IMR-90 (cell line): ENCODE results near the gene INO80E. TPM values are rescaled to one million over a fixed set of nuclear protein-coding genes. Genes with fewer than 3 reads are reported as not detected.

Experiments used
- ATAC-seq: fragments of 200-7000 bp; cut with Tn5 transposase; 2 replicates; pipeline ENCODE4 v1.9.1; 2020; ENCODE audit warnings: low read depth, mild to moderate bottlenecking, moderate library complexity
- BruUV-seq: library from RNA; stranded (reverse); fragments of 400-500 nt; replicated peaks from 2 replicates; lab custom pipeline; 2021; lab: Mats Ljungman, UMichigan
- CTCF ChIA-PET: fragments of 300-600 bp; formaldehyde crosslinking; extraction: SDS; loops from one replicate; lab custom pipeline; 2021; ENCODE audit warnings: antibody characterized with exemption; lab: Yijun Ruan, JAX
- POLR2A ChIA-PET: fragments of 300-600 bp; sonication (Branson Sonifier 250); formaldehyde crosslinking; loops from one replicate; lab custom pipeline; 2022; ENCODE audit warnings: antibody characterized with exemption; ENCODE audit not compliant: unreplicated experiment; lab: Charles Lee
- DNase-seq: peaks from one replicate; pipeline ENCODE4 v3.0.0; 2013
- H2AFZ ChIP-seq: replicated peaks from 2 replicates; pipeline ENCODE3; 2013; ENCODE audit warnings: low read length, mild to moderate bottlenecking; ENCODE audit not compliant: poor library complexity
- H2AK5ac ChIP-seq: 2 replicates; pipeline ENCODE4 v1.6.1; 2013; ENCODE audit warnings: low read depth, low read length, inconsistent platforms
- H2AK9ac ChIP-seq: replicated peaks from 2 replicates; pipeline ENCODE3; 2013; ENCODE audit warnings: mild to moderate bottlenecking, low read depth, low read length, moderate library complexity; ENCODE audit not compliant: poor library complexity
- H2BK120ac ChIP-seq: 2 replicates; pipeline ENCODE4 v1.6.1; 2013; ENCODE audit warnings: low read depth, low read length, inconsistent platforms
- H2BK15ac ChIP-seq: 3 replicates; pipeline ENCODE4 v1.6.1; 2013; ENCODE audit warnings: low read depth, low read length, inconsistent platforms
- H2BK20ac ChIP-seq: 2 replicates; pipeline ENCODE4 v1.6.1; 2013; ENCODE audit warnings: low read depth, mild to moderate bottlenecking, inconsistent platforms, low read length, moderate library complexity
- H2BK5ac ChIP-seq: 2 replicates; pipeline ENCODE4 v1.6.1; 2013; ENCODE audit warnings: mild to moderate bottlenecking, low read depth, low read length, inconsistent platforms; ENCODE audit not compliant: poor library complexity, severe bottlenecking
- H3K14ac ChIP-seq: replicated peaks from 2 replicates; pipeline ENCODE4 v1.6.1; 2013; ENCODE audit warnings: low read depth, low read length, inconsistent platforms
- H3K18ac ChIP-seq: 2 replicates; pipeline ENCODE4 v1.6.1; 2013; ENCODE audit warnings: low read depth, low read length, control low read depth
- H3K23ac ChIP-seq: 2 replicates; pipeline ENCODE4 v1.6.1; 2013; ENCODE audit warnings: low read depth, low read length, inconsistent platforms
- H3K27ac ChIP-seq: 2 replicates; pipeline ENCODE4 v1.5.1; 2013; ENCODE audit warnings: mild to moderate bottlenecking, control low read depth, low read length; ENCODE audit not compliant: insufficient read depth
- H3K27me3 ChIP-seq: 2 replicates; pipeline ENCODE4 v1.6.1; 2013; ENCODE audit warnings: low read length; ENCODE audit not compliant: control insufficient read depth, insufficient read depth
- H3K36me3 ChIP-seq: 2 replicates; pipeline ENCODE4 v1.6.1; 2013; ENCODE audit warnings: low read length, mixed read lengths; ENCODE audit not compliant: control insufficient read depth, insufficient read depth
- H3K4ac ChIP-seq: 2 replicates; pipeline ENCODE4 v1.6.1; 2013; ENCODE audit warnings: low read depth, low read length, inconsistent platforms
- H3K4me1 ChIP-seq: 2 replicates; pipeline ENCODE4 v1.6.1; 2013; ENCODE audit warnings: low read length, mixed read lengths; ENCODE audit not compliant: control insufficient read depth, insufficient read depth
- H3K4me2 ChIP-seq: 2 replicates; pipeline ENCODE4 v1.6.1; 2013; ENCODE audit warnings: low read depth, mild to moderate bottlenecking, control low read depth, low read length, moderate library complexity
- H3K4me3 ChIP-seq: 2 replicates; pipeline ENCODE4 v1.5.1; 2013; ENCODE audit warnings: low read depth, mild to moderate bottlenecking, control low read depth, low read length, moderate library complexity; ENCODE audit not compliant: insufficient read depth
- H3K56ac ChIP-seq: 2 replicates; pipeline ENCODE4 v1.6.1; 2013; ENCODE audit warnings: low read length, inconsistent platforms; ENCODE audit not compliant: insufficient read depth; ENCODE audit errors: extremely low read depth
- H3K79me1 ChIP-seq, 2 experiments: 2 replicates each; pipeline ENCODE4 v1.6.1; 2013; ENCODE audit warnings: low read length in 2 of 2, inconsistent platforms in 1 of 2, low read depth in 1 of 2
- H3K9ac ChIP-seq: 2 replicates; pipeline ENCODE4 v1.6.1; 2013; ENCODE audit warnings: low read depth, low read length, control low read depth
- H3K9me1 ChIP-seq: 2 replicates; pipeline ENCODE4 v1.6.1; 2013; ENCODE audit warnings: low read length, inconsistent platforms; ENCODE audit not compliant: insufficient read depth
- H3K9me3 ChIP-seq: 2 replicates; pipeline ENCODE4 v1.6.1; 2013; ENCODE audit warnings: low read length; ENCODE audit not compliant: control insufficient read depth, insufficient read depth
- H4K20me1 ChIP-seq: 2 replicates; pipeline ENCODE4 v1.6.1; 2013; ENCODE audit warnings: low read length, inconsistent platforms; ENCODE audit not compliant: insufficient read depth
- H4K5ac ChIP-seq: 2 replicates; pipeline ENCODE4 v1.6.1; 2013; ENCODE audit warnings: mild to moderate bottlenecking, low read depth, low read length, control low read depth
- H4K8ac ChIP-seq, 2 experiments: 2 replicates each; pipeline ENCODE4 v1.6.1; 2013; ENCODE audit warnings: low read depth in 2 of 2, low read length in 2 of 2, control low read depth in 1 of 2, inconsistent platforms in 1 of 2
- H4K91ac ChIP-seq: 2 replicates; pipeline ENCODE4 v1.6.1; 2013; ENCODE audit warnings: low read depth, low read length, inconsistent platforms; ENCODE audit not compliant: insufficient read depth
- BHLHE40 ChIP-seq: fragments of 150-350 bp; IDR thresholded peaks from 2 replicates; pipeline ENCODE4 v1.6.1; 2016; ENCODE audit warnings: mild to moderate bottlenecking, low read depth, low read length
- CEBPB ChIP-seq: IDR thresholded peaks from 2 replicates; pipeline ENCODE4 v1.6.1; 2012; ENCODE audit warnings: low read depth, low read length, improper control_type of control experiment
- CHD1 ChIP-seq: IDR thresholded peaks from 2 replicates; pipeline ENCODE4 v1.6.1; 2012; ENCODE audit warnings: low read depth, low read length, improper control_type of control experiment
- FOS ChIP-seq: fragments of 150-350 bp; IDR thresholded peaks from 2 replicates; pipeline ENCODE4 v1.6.1; 2016; ENCODE audit warnings: low read depth, low read length
- MAFK ChIP-seq: IDR thresholded peaks from 2 replicates; pipeline ENCODE4 v1.6.1; 2012; ENCODE audit warnings: low read depth, low read length, improper control_type of control experiment
- MAZ ChIP-seq: IDR thresholded peaks from 2 replicates; pipeline ENCODE4 v1.6.1; 2012; ENCODE audit warnings: low read depth, mild to moderate bottlenecking, low read length, improper control_type of control experiment, moderate library complexity, borderline replicate concordance
- MXI1 ChIP-seq: IDR thresholded peaks from 2 replicates; pipeline ENCODE4 v1.6.1; 2012; ENCODE audit warnings: low read depth, mild to moderate bottlenecking, low read length, moderate library complexity, borderline replicate concordance
- NFE2L2 ChIP-seq: fragments of 150-350 bp; IDR thresholded peaks from 2 replicates; pipeline ENCODE4 v1.6.1; 2016; ENCODE audit warnings: low read depth, mild to moderate bottlenecking, low read length
- POLR2A ChIP-seq: IDR thresholded peaks from 2 replicates; pipeline ENCODE4 v1.6.1; 2012; ENCODE audit warnings: mild to moderate bottlenecking, low read depth, low read length
- RAD21 ChIP-seq: IDR thresholded peaks from 2 replicates; pipeline ENCODE4 v1.6.1; 2012; ENCODE audit warnings: low read length, improper control_type of control experiment
- RCOR1 ChIP-seq: IDR thresholded peaks from 2 replicates; pipeline ENCODE4 v1.6.1; 2012; ENCODE audit warnings: mild to moderate bottlenecking, low read length, improper control_type of control experiment; ENCODE audit not compliant: insufficient replicate concordance
- RFX5 ChIP-seq: IDR thresholded peaks from 2 replicates; pipeline ENCODE4 v1.8.0; 2012; ENCODE audit warnings: low read depth, mild to moderate bottlenecking, low read length, moderate library complexity
- SMC3 ChIP-seq: fragments of 150-350 bp; IDR thresholded peaks from 2 replicates; pipeline ENCODE4 v1.6.1; 2016; ENCODE audit warnings: low read depth, mild to moderate bottlenecking, antibody characterized with exemption, low read length, moderate library complexity
- WGBS, 2 experiments: methylation state at CpG; one replicate each; pipeline versions ENCODE4 v1.1.5 to v1.1.7; 2013; ENCODE audit warnings: missing lambda C conversion rate in 2 of 2; ENCODE audit not compliant: insufficient read length in 1 of 2; ENCODE audit errors: extremely low coverage in 2 of 2; 5-methylcytosine and 5-hydroxymethylcytosine counted together
- dilution Hi-C: fragments of 300-500 bp; cut with HindIII; formaldehyde crosslinking; loops from one replicate; pipeline ENCODE4 v1.14.3; 2018; ENCODE audit warnings: low sequenced_read_pairs; ENCODE audit not compliant: unreplicated experiment
- in situ Hi-C: fragments of 300-500 bp; cut with MboI; formaldehyde crosslinking; loops from 3 replicates; pipeline ENCODE4 v1.14.3; 2019; ENCODE audit warnings: low sequenced_read_pairs, inconsistent platforms, mixed read lengths
- intact Hi-C: fragments of 100-400 bp; cut with micrococcal nuclease; formaldehyde crosslinking; loops from 2 replicates; pipeline ENCODE4 v1.10.0; 2022
- polyA plus RNA-seq, 3 experiments: library from polyadenylated mRNA; depleted of rRNA; stranded (reverse); fragments of >200 nt; gene quantifications; 2 replicates each; pipeline ENCODE4 v1.2.3, GENCODE V29; 2012; ENCODE audit warnings: low replicate concordance in 1 of 3
- total RNA-seq: library from RNA; depleted of rRNA; stranded (reverse); fragments of >200 nt; gene quantifications from 2 replicates; pipeline ENCODE4 v1.2.3, GENCODE V29; 2012
- TF ChIP-seq, protein P1 (sequence below): fragments of 150-350 bp; IDR thresholded peaks from 2 replicates; pipeline ENCODE4 v1.6.1; 2016; ENCODE audit warnings: low read depth, mild to moderate bottlenecking, low read length, moderate library complexity, borderline replicate concordance
- TF ChIP-seq, protein P2 (sequence below): fragments of 150-350 bp; IDR thresholded peaks from 2 replicates; pipeline ENCODE4 v1.6.1; 2017; ENCODE audit warnings: mild to moderate bottlenecking, antibody characterized with exemption, low read length, low read depth
- TF ChIP-seq, protein P3 (sequence below): conservative IDR thresholded peaks from 2 replicates; pipeline ENCODE4 v1.5.1; 2012; ENCODE audit warnings: mild to moderate bottlenecking, low read depth, low read length, improper control_type of control experiment

Gene INO80E
- total and polyA plus RNA-seq, 2 of the 4 experiments (the other 2 are of a cell fraction) = 40.9 to 42.1 TPM

DNA sequence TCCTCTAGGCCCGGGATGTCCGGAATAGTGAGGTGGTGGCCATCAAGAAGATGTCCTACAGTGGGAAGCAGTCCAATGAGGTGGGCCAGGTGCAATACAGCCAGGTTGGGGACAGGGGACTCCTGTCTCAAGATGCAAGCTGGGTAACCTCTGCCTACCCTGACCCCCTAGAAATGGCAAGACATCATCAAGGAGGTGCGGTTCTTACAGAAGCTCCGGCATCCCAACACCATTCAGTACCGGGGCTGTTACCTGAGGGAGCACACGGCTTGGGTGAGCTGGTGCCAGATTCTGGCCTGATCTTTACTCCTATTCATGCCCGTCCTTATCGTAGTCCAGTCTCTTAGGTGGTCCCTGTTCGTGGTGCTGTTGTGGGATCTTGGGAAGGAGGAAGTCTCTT, 18.0 kb upstream of the INO80E start:
- H4K20me1 ChIP-seq = peaks cover 44% of the 10 kb centered on the region

More for the DNA sequence above, 18.0 kb upstream of the INO80E start:
- H2BK20ac ChIP-seq = no peak overlapping the region
- H3K4me1 ChIP-seq = peaks cover 13% of the 10 kb centered on the region; the same call in 1 of the 2 replicates
- H3K14ac ChIP-seq = no peak overlapping the region
- no peaks in the 10 kb centered on the region for H3K27me3 ChIP-seq
- 96% methylated on average over 5 of the region's 9 CpGs; no CpG with 5 or more reads in 1 of the 2 experiments for WGBS, 2 experiments
- intact Hi-C loops (no loop called here), dilution Hi-C loops (no loop called here), in situ Hi-C loops (no loop called here)
- H4K5ac ChIP-seq = no peak overlapping the region
- no peak overlapping the region for H3K4me3 ChIP-seq
- H3K18ac ChIP-seq = no peak overlapping the region
- no peak for DNase-seq
- H2BK120ac ChIP-seq = no peak overlapping the region
- no peak for ATAC-seq
- no peak overlapping the region for H3K4me2 ChIP-seq
- H4K91ac ChIP-seq = no peak overlapping the region
- no peak overlapping the region for H3K27ac ChIP-seq
- H2AFZ ChIP-seq = no peak overlapping the region
- BruUV-seq = no TSS peak
- H3K9me1 ChIP-seq = peaks cover 28% of the 10 kb centered on the region
- no peak overlapping the region for H3K56ac ChIP-seq
- peaks cover 43% of the 10 kb centered on the region for H3K36me3 ChIP-seq
- no peak overlapping the region for H3K4ac ChIP-seq
- ChIA-PET CTCF (no interaction called here), POLR2A (no interaction called here)
- TF ChIP-seq SMC3 (no peak), FOS (no peak), RFX5 (no peak), POLR2A (no peak), CEBPB (no peak), NFE2L2 (no peak), RCOR1 (no peak), RAD21 (no peak), CHD1 (no peak), MAZ (no peak), BHLHE40 (no peak), MXI1 (no peak), MAFK (no peak)
- TF ChIP-seq, protein P1, sequence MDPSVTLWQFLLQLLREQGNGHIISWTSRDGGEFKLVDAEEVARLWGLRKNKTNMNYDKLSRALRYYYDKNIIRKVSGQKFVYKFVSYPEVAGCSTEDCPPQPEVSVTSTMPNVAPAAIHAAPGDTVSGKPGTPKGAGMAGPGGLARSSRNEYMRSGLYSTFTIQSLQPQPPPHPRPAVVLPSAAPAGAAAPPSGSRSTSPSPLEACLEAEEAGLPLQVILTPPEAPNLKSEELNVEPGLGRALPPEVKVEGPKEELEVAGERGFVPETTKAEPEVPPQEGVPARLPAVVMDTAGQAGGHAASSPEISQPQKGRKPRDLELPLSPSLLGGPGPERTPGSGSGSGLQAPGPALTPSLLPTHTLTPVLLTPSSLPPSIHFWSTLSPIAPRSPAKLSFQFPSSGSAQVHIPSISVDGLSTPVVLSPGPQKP = no peak
- TF ChIP-seq, protein P2, sequence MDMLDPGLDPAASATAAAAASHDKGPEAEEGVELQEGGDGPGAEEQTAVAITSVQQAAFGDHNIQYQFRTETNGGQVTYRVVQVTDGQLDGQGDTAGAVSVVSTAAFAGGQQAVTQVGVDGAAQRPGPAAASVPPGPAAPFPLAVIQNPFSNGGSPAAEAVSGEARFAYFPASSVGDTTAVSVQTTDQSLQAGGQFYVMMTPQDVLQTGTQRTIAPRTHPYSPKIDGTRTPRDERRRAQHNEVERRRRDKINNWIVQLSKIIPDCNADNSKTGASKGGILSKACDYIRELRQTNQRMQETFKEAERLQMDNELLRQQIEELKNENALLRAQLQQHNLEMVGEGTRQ = no peak
- TF ChIP-seq, protein P3, sequence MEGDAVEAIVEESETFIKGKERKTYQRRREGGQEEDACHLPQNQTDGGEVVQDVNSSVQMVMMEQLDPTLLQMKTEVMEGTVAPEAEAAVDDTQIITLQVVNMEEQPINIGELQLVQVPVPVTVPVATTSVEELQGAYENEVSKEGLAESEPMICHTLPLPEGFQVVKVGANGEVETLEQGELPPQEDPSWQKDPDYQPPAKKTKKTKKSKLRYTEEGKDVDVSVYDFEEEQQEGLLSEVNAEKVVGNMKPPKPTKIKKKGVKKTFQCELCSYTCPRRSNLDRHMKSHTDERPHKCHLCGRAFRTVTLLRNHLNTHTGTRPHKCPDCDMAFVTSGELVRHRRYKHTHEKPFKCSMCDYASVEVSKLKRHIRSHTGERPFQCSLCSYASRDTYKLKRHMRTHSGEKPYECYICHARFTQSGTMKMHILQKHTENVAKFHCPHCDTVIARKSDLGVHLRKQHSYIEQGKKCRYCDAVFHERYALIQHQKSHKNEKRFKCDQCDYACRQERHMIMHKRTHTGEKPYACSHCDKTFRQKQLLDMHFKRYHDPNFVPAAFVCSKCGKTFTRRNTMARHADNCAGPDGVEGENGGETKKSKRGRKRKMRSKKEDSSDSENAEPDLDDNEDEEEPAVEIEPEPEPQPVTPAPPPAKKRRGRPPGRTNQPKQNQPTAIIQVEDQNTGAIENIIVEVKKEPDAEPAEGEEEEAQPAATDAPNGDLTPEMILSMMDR = no peak
- H2BK5ac ChIP-seq = no peak overlapping the region
- no peak overlapping the region for H3K23ac ChIP-seq
- H3K9ac ChIP-seq = no peak overlapping the region
- H2BK15ac ChIP-seq = no peak overlapping the region
- no peak overlapping the region for H4K8ac ChIP-seq
- H2AK5ac ChIP-seq = no peak overlapping the region
- no peaks in the 10 kb centered on the region for H3K9me3 ChIP-seq
- peaks cover 11 to 71% of the 10 kb centered on the region in 2 experiments for H3K79me1 ChIP-seq
- no peak overlapping the region for H2AK9ac ChIP-seq
